ENCODE data around the gene CREB3L2. TPM values are rescaled to one million over a fixed set of nuclear protein-coding genes. Genes with fewer than 3 reads are reported as not detected.

Gene CREB3L2
- total and polyA plus RNA-seq, 10 of the 15 experiments (the other 5 are each of a cell fraction or from before 2014, with no cell fraction given): 6.4 to 67.1 (median 26.2) TPM

DNA sequence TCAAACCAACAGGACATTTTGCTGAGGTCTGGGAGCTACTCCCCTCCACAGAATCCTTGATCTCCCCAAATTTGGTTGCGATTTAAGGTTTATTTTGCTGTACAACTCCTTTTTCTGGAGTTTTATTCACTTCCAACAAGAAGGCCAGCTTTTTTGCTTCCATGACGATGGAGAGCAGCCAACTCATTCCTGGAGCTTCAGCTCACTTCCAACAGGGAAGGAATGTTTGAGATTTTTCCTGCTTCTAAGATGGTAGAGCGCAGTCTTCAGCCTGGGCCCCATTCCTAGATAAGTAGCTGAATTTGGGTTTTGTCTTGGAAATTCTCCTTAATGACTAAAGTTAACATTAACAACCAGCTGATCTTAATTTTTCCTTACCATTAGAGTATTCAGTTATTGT is 30.9 kb upstream of the CREB3L2 start:
- FAIRE-seq (no peak), DNase-seq (ENCODE audit: low read depth, low spot score) (no peak), ATAC-seq (no peak)
- SMC1A ChIA-PET (ENCODE audit: uncharacterized antibody, unreplicated experiment): interaction anchor here (0.6 to 3.3 kb wide), 10 partner anchors 10 to 706 kb away, joined by 3 to 17 read pairs (median 4); no protein-coding TSS in a partner anchor
- Histone ChIP-seq H3K4me1 (ENCODE audit: control insufficient read depth, insufficient read depth, low read length) (peaks cover 28% of the 10 kb centered on the region), H3K36me3 (ENCODE audit: control insufficient read depth in 2 of 2, insufficient read depth in 2 of 2, low read length in 1 of 2) (no peaks in the 10 kb centered on the region), H3K4me3 (no peak overlapping the region), H2AFZ (ENCODE audit: control insufficient read depth, low read depth, low read length) (no peak overlapping the region), H3K9me3 (replicated peaks; ENCODE audit: control insufficient read depth, insufficient read depth, low read length) (peaks cover 2% of the 10 kb centered on the region), H3K4me2 (ENCODE audit: control insufficient read depth, insufficient read depth) (no peak overlapping the region), H3K27me3 (replicated peaks in 1 of 2; ENCODE audit: control insufficient read depth in 2 of 2, insufficient read depth in 2 of 2, low read length in 1 of 2) (no peaks in the 10 kb centered on the region), H3K9ac (ENCODE audit: control insufficient read depth, insufficient read depth, low read length) (no peak overlapping the region), H3K79me2 (ENCODE audit: control insufficient read depth, insufficient read depth, low read length) (no peaks in the 10 kb centered on the region), H4K20me1 (ENCODE audit: control insufficient read depth, insufficient read depth) (no peaks in the 10 kb centered on the region), H3K27ac (ENCODE audit: control insufficient read depth, insufficient read depth) (no peak overlapping the region)
- CTCF ChIA-PET: interaction anchor here (0.8 to 2.0 kb wide), 8 partner anchors 9 to 706 kb away, joined by 3 to 5 read pairs (median 4); partner anchors contain the start of gene CREB3L2
- in situ Hi-C loops (cut with MboI): no loop called here
- BruUV-seq (replicated peaks): no TSS peak
- intact Hi-C loops (cut with micrococcal nuclease; ENCODE audit: unreplicated experiment): no loop called here
- 59% methylated on average over 3 of the region's 3 CpGs for WGBS (ENCODE audit: insufficient coverage, insufficient replicate concordance, low lambda C conversion rate, missing lambda C conversion rate)
- no peak for TF ChIP-seq POLR2AphosphoS2 (IDR thresholded peaks at IDR 0.05; ENCODE audit: low read depth, low read length)
- TF ChIP-seq, protein P1, sequence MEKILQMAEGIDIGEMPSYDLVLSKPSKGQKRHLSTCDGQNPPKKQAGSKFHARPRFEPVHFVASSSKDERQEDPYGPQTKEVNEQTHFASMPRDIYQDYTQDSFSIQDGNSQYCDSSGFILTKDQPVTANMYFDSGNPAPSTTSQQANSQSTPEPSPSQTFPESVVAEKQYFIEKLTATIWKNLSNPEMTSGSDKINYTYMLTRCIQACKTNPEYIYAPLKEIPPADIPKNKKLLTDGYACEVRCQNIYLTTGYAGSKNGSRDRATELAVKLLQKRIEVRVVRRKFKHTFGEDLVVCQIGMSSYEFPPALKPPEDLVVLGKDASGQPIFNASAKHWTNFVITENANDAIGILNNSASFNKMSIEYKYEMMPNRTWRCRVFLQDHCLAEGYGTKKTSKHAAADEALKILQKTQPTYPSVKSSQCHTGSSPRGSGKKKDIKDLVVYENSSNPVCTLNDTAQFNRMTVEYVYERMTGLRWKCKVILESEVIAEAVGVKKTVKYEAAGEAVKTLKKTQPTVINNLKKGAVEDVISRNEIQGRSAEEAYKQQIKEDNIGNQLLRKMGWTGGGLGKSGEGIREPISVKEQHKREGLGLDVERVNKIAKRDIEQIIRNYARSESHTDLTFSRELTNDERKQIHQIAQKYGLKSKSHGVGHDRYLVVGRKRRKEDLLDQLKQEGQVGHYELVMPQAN (conservative IDR thresholded peaks at IDR 0.05): no peak
- no peak for TF ChIP-seq NFIC (IDR thresholded peaks at IDR 0.05; ENCODE audit: low read depth, low read length)
- TF ChIP-seq SMC3 (IDR thresholded peaks at IDR 0.05; ENCODE audit: borderline replicate concordance, low read length): no peak
- TF ChIP-seq HDAC2 (IDR thresholded peaks at IDR 0.05): no peak
- RAD21 ChIA-PET (ENCODE audit: unreplicated experiment): interaction anchor here (1.0 to 1.4 kb wide), 2 partner anchors 9 to 32 kb away, joined by 3 to 6 read pairs; no protein-coding TSS in a partner anchor
- POLR2A ChIA-PET: interaction anchor here (0.6 to 0.8 kb wide), 3 partner anchors 13 to 152 kb away, joined by 3 read pairs; no protein-coding TSS in a partner anchor

Measured in GM12878 (cell line).